ENCODE measurements around the gene SAMSN1.

- no peak for TF ChIP-seq POLR2AphosphoS5 (IDR thresholded peaks at IDR 0.05)
- TF ChIP-seq, protein P1, sequence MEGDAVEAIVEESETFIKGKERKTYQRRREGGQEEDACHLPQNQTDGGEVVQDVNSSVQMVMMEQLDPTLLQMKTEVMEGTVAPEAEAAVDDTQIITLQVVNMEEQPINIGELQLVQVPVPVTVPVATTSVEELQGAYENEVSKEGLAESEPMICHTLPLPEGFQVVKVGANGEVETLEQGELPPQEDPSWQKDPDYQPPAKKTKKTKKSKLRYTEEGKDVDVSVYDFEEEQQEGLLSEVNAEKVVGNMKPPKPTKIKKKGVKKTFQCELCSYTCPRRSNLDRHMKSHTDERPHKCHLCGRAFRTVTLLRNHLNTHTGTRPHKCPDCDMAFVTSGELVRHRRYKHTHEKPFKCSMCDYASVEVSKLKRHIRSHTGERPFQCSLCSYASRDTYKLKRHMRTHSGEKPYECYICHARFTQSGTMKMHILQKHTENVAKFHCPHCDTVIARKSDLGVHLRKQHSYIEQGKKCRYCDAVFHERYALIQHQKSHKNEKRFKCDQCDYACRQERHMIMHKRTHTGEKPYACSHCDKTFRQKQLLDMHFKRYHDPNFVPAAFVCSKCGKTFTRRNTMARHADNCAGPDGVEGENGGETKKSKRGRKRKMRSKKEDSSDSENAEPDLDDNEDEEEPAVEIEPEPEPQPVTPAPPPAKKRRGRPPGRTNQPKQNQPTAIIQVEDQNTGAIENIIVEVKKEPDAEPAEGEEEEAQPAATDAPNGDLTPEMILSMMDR (IDR thresholded peaks at IDR 0.05) = no peak
Measured at GRCh38 chr21:14562959-14563358, 16.8 kb upstream of the SAMSN1 start.

All from stomach (tissue), 4 donors.